C4-2B (cell line): ENCODE measurements around the gene ENPP6.

Experiments
- ZFX ChIP-seq: fragments of 450-650 bp; IDR thresholded peaks from 2 replicates; pipeline ENCODE4 v1.6.1; 2017
- TF ChIP-seq, protein P1 (sequence below): fragments of 450-650 bp; conservative IDR thresholded peaks from 2 replicates; pipeline ENCODE4 v1.5.1; 2017; ENCODE audit warnings: mild to moderate bottlenecking

DNA sequence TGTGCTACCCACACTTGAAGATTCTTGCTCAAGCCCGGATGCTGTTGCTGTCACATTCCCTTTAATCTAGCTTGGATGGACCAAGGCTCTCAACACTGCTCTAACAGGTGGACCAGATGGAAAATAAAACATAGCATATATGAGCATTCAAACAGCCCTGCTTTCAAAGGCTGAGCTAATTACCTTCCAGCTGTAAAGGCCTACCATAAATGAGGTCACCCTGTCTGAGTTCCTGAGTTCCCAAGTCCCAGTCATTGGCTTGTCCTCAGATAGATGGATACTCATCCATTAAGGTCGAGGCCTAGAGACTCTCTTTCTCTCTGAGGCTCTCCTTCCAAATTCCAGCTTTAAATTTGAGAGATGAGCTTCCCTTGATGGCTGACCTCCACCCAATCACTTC, 165.1 kb downstream of the ENPP6 start:
- TF ChIP-seq, protein P1, sequence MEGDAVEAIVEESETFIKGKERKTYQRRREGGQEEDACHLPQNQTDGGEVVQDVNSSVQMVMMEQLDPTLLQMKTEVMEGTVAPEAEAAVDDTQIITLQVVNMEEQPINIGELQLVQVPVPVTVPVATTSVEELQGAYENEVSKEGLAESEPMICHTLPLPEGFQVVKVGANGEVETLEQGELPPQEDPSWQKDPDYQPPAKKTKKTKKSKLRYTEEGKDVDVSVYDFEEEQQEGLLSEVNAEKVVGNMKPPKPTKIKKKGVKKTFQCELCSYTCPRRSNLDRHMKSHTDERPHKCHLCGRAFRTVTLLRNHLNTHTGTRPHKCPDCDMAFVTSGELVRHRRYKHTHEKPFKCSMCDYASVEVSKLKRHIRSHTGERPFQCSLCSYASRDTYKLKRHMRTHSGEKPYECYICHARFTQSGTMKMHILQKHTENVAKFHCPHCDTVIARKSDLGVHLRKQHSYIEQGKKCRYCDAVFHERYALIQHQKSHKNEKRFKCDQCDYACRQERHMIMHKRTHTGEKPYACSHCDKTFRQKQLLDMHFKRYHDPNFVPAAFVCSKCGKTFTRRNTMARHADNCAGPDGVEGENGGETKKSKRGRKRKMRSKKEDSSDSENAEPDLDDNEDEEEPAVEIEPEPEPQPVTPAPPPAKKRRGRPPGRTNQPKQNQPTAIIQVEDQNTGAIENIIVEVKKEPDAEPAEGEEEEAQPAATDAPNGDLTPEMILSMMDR, result no peak
- TF ChIP-seq ZFX, result no peak
